22Rv1 (cell line): ENCODE results near the gene MARCHF7.

Experiments used
- CTCF ChIP-seq: fragments of 450-650 bp; IDR thresholded peaks from 2 replicates; pipeline ENCODE4 v1.5.1; 2017; ENCODE audit warnings: mild to moderate bottlenecking
- ZFX ChIP-seq: fragments of 450-650 bp; IDR thresholded peaks from 2 replicates; pipeline ENCODE4 v1.6.1; 2017; ENCODE audit warnings: antibody characterized with exemption, borderline replicate concordance

DNA sequence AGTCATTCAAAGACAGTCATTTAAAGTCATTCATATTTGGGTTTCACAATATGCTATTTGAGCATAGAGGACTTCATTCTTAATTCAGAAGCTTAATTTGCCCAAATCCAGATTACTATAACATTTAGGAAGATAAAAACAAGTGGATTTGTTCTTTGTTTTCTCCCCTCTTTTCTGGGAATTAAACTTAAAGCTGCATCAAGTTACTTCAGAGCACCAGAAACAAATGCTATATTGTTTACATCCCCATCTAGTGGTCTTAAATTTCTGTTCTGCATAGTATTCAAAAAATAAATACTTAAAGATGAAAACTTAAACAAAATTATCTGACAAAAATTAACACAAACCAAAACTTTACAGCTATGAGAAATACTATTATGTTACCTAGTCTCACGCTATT, 34.7 kb upstream of the MARCHF7 start:
- TF ChIP-seq CTCF (no peak; the same call in 1 of the 2 replicates), ZFX (no peak)
